Heart right ventricle (tissue), 16 donors: ENCODE data around the gene PROB1. TPM values are rescaled to one million over a fixed set of nuclear protein-coding genes. Genes with fewer than 3 reads are reported as not detected.
"Not testable (repeated sequence)": the region's sequence is repeated elsewhere in the genome, so short reads cannot be mapped to it uniquely, and the experiment has no call there.

ENCODE experiments used
- ATAC-seq, 8 donors: fragments of 200-7000 bp; cut with Tn5 transposase; one replicate each; pipeline ENCODE4 v1.9.1; 2020; ENCODE audit warnings: mild to moderate bottlenecking in 8 of 8, moderate library complexity in 8 of 8, moderate number of reproducible peaks in 1 of 8
- DNase-seq, 2 donors: peaks; one replicate each; pipeline ENCODE4 v3.0.0-alpha.2; 2020
- H3K27ac ChIP-seq, 10 donors: fragments of 200-600 bp; sonication (generic) in 2 of 10; one replicate each; pipeline versions ENCODE4 v1.5.0 to v1.8.0; 2020 to 2022; ENCODE audit warnings: mild to moderate bottlenecking in 3 of 10
- H3K27me3 ChIP-seq, 7 donors: fragments of 200-600 bp; one replicate each; pipeline ENCODE4 v1.8.0; 2021 to 2022; ENCODE audit warnings: mild to moderate bottlenecking in 2 of 7
- H3K36me3 ChIP-seq, 9 donors: fragments of 200-600 bp; sonication (generic) in 1 of 9; one replicate each; pipeline versions ENCODE4 v1.5.0 to v1.8.0; 2020 to 2022; ENCODE audit warnings: mild to moderate bottlenecking in 2 of 9
- H3K4me1 ChIP-seq, 9 donors: fragments of 200-600 bp; sonication (generic) in 1 of 9; one replicate each; pipeline versions ENCODE4 v1.5.0 to v1.8.0; 2020 to 2022; ENCODE audit warnings: mild to moderate bottlenecking in 4 of 9
- H3K4me3 ChIP-seq, 10 donors: fragments of 200-600 bp; sonication (generic) in 2 of 10; one replicate each; pipeline versions ENCODE4 v1.5.0 to v1.8.0; 2020 to 2022; ENCODE audit warnings: mild to moderate bottlenecking in 7 of 10, moderate library complexity in 2 of 10
- H3K9me3 ChIP-seq, 11 donors: fragments of 200-600 bp in 10 of 11; sonication (generic) in 2 of 11; one replicate each; pipeline versions ENCODE4 v1.5.0 to v1.8.0; 2013 to 2022; ENCODE audit warnings: mild to moderate bottlenecking in 2 of 11, control low read depth in 1 of 11, moderate library complexity in 1 of 11
- CTCF ChIP-seq, 9 donors: fragments of 200-600 bp; sonication (generic) in 2 of 9; IDR thresholded peaks; one replicate each; pipeline versions ENCODE4 v1.5.0 to v1.8.0; 2021 to 2022; ENCODE audit warnings: antibody characterized with exemption in 9 of 9, mild to moderate bottlenecking in 5 of 9, moderate library complexity in 1 of 9
- WGBS, 2 donors: extraction: QIAGEN DNeasy Blood & Tissue Kit; methylation state at CpG; one replicate each; pipeline ENCODE4 v1.1.7; 2013; ENCODE audit warnings: inconsistent platforms in 1 of 2; 5-methylcytosine and 5-hydroxymethylcytosine counted together
- intact Hi-C, 10 donors: fragments of 100-400 bp; cut with DNase I; formaldehyde crosslinking; loops; one replicate each; pipeline versions ENCODE4 v1.11.1 to v1.14.2; 2022
- polyA plus RNA-seq, 2 donors: library from polyadenylated mRNA; stranded (reverse); fragments of 200-250 nt; gene quantifications; one replicate each; pipeline ENCODE4 v1.2.3, GENCODE V29; 2013
- total RNA-seq, 10 donors: library from RNA; stranded (reverse); fragmentation: NEBNext Ultra II Directional in 3 of 10; extraction: Animal tissue kit (Norgen Biotek cat#: 25700) in 3 of 10; gene quantifications; one replicate each; pipeline versions ENCODE4 v1.2.1 to v1.2.4, GENCODE V29; 2021 to 2023
- donor health status: Arrhythmogenic right ventricular cardiomyopathy.
- donor health status: ischemic (EF 13 %, LVEDD 7.1; RV severe dilation, severe dysfunction).
- donor health status: healthy with polysubstance abuse.
- donor health status: DM: no; HTN: yes; CAD: no.
- donor health status: DM: no; HTN: no; CAD: no.
- donor health status: ischemic (EF 25% LVEDD 6.9; RV normal size, moderate dysfunction).
- donor health status: ischemic (EF 25% LVEDD 5.7; RV mildly dilated, moderate dysfunction).
- donor health status: healthy.
- donor health status: DM: yes; HTN: yes; CAD: no.
- donor health status: Ischemic cardiomyopathy.
- donor health status: ischemic (EF 35%, LVEDD 5.7; RV mildly dilated, moderate dysfunction).
- donor health status: nonischemic (EF 11% LVEDD 7.7; RV severe dilation, severe dysfunction).
- donor health status: DM: yes; HTN: yes; CAD: no.
- donor health status: PGD.
- donor health status: ischemic (EF 29% LVEDD 5.4; RV normal size, mild dysfunction).
- donor health status: nonischemic (EF 23%, LVEDD 6.1; RV moderate dilation, normal function).

The PROB1 gene
- total and polyA plus RNA-seq, 12 donors, result 12.2 to 64.8 (median 33.8) TPM

GRCh38 chr5:139363937-139364336 lies 31.0 kb downstream of the PROB1 start:
- ATAC-seq (no peak), DNase-seq (no peak)
- peaks cover 0 to 62% (median 41%) of the 10 kb centered on the region in 9 donors for H3K36me3 ChIP-seq
- H3K27me3 ChIP-seq, result no peaks in the 10 kb centered on the region
- H3K4me3 ChIP-seq, result no peak overlapping the region
- no peak overlapping the region for H3K27ac ChIP-seq
- no peak for TF ChIP-seq CTCF (IDR thresholded peaks at IDR 0.05)
- intact Hi-C loops, result no loop called here
- WGBS, 2 donors, result 80 to 88% methylated on average over 2 of the region's 2 CpGs
- H3K4me1 ChIP-seq, result peaks cover 0 to 13% (median 5%) of the 10 kb centered on the region in 9 donors
- no peaks in the 10 kb centered on the region for H3K9me3 ChIP-seq

- DNase-seq, result no peak
- H3K4me3 ChIP-seq, result no peak overlapping the region
- TF ChIP-seq CTCF (IDR thresholded peaks at IDR 0.05), result no peak
- H3K36me3 ChIP-seq, result peaks cover 0 to 55% (median 36%) of the 10 kb centered on the region in 9 donors
- H3K9me3 ChIP-seq, result no peaks in the 10 kb centered on the region
- H3K27ac ChIP-seq, result no peak overlapping the region
- ATAC-seq, result no peak
- WGBS, 2 donors, result 81 to 82% methylated on average over 6 of the region's 6 CpGs
- no peaks in the 10 kb centered on the region for H3K27me3 ChIP-seq
- intact Hi-C loops, result no loop called here
- peaks cover 0 to 15% (median 5%) of the 10 kb centered on the region in 9 donors for H3K4me1 ChIP-seq
Observed at GRCh38 chr5:139361835-139362429, 33.0 kb downstream of the PROB1 start.

GRCh38 chr5:139360384-139360783 lies 34.5 kb downstream of the PROB1 start:
- ATAC-seq (no peak), DNase-seq (no peak)
- no peaks in the 10 kb centered on the region for H3K9me3 ChIP-seq
- H3K27ac ChIP-seq, result no peak overlapping the region
- no peak overlapping the region for H3K4me3 ChIP-seq
- intact Hi-C loops, result no loop called here
- TF ChIP-seq CTCF (IDR thresholded peaks at IDR 0.05), result no peak
- 96% methylated on average over 4 of the region's 4 CpGs for WGBS, 2 donors
- peaks cover 0 to 18% (median 9%) of the 10 kb centered on the region in 9 donors for H3K4me1 ChIP-seq
- H3K27me3 ChIP-seq, result no peaks in the 10 kb centered on the region
- peaks cover 0 to 46% (median 20%) of the 10 kb centered on the region in 9 donors for H3K36me3 ChIP-seq

- H3K4me1 ChIP-seq, result peaks cover 0 to 30% (median 10%) of the 10 kb centered on the region in 9 donors
- H3K27ac ChIP-seq, result no peak overlapping the region
- ATAC-seq, result no peak
- no peak overlapping the region for H3K4me3 ChIP-seq
- no peak for TF ChIP-seq CTCF (IDR thresholded peaks at IDR 0.05)
- H3K9me3 ChIP-seq, result peaks cover 0 to 7% (median 0%) of the 10 kb centered on the region in 11 donors
- intact Hi-C loops, result no loop called here
- no peaks in the 10 kb centered on the region for H3K27me3 ChIP-seq
- peaks cover 0 to 33% (median 7%) of the 10 kb centered on the region in 9 donors for H3K36me3 ChIP-seq
- no peak for DNase-seq
Observed at GRCh38 chr5:139358064-139358463, 36.8 kb downstream of the PROB1 start.

GRCh38 chr5:139355900-139356299 lies 39.0 kb downstream of the PROB1 start:
- Histone ChIP-seq H3K4me1 (peaks cover 0 to 43% (median 23%) of the 10 kb centered on the region in 9 donors), H3K36me3 (peaks cover 0 to 37% (median 7%) of the 10 kb centered on the region in 9 donors)
- intact Hi-C loops, H3K27ac ChIP-seq, ATAC-seq, DNase-seq, H3K4me3 ChIP-seq, H3K27me3 ChIP-seq, H3K9me3 ChIP-seq: not testable (repeated sequence)
- 95 to 96% methylated on average over 8 of the region's 8 CpGs for WGBS, 2 donors
